GM19025 (cell line): ENCODE measurements around the gene TWNK.

Experiments
- ATAC-seq: cut with Tn5 transposase; IDR thresholded peaks from one replicate; pipeline ENCODE4 v1.9.1; 2021; ENCODE audit warnings: mild to moderate bottlenecking, low read depth, moderate library complexity; ENCODE audit not compliant: unreplicated experiment

Gene TWNK

DNA sequence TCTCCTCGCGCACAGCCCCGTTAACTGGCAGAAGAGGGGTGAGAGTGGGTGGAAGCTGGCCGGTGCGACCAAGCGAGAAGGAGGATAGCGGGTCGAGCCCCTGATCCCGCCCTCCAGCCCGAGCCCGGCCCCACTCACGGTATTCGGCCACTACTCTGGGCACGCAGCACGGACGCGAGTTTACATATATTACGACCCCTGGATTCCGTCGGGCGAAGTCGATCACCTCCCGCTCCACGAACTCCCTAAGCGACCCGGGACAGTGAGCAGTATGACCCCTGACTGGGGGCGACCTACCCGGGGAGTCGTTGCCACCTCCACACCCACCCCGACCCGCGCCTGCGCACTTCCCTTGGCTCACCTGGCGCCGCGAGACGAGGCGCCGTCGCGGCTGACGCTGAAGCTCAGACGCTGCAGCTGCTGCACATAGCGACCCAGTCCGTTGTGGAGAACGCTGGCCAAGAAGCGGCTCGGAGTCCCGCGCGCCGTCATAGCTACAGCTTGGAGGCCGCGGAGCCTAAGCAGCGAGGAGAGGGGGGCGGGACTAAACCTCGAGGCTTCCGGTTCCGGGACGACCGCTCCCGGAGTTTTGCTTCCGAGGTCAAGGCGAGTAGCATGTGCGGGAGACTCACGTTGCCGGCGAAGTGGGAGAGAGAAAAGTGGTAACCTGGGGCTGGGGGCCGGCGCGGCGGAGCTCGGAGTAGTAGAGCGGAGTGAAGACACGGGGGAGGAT is at the start of gene TWNK, which contains the start of gene MRPL43:
TWNK (plus strand) TSS at position 592 of the 733 bp plus-strand sequence. CDS start 668 bp downstream, outside the sequence.
MRPL43 (minus strand) TSS at position 546 of the 733 bp plus-strand sequence; CDS start at position 492, 54 bp downstream.
- peak; percentile 84 for ATAC-seq

DNA sequence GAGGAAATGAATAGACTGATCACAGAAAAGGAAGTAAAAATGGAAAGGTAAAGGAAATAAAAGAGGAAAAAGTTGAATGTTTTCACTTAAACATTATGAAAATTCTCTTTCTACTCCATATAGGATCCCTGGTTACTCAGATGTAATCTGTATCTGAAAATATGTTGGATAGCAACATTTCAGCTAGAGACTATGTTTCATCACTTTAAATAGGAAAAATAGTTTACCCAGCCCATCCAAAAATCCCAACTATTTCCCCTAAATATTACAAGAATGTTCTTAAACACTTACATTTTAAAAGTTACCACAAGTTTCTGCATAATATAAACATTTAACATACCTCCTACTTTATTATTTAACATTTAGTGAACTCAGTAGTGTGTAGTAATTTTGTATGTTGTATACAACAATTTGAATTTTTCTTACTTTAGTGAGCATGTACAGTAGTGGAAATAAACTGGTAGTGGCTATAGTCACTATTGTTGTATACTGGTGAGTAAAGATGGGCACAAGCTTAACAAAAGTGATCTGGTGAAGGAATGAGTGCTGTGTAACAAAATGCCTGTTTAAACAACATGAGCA is 47.5 kb upstream of the TWNK start:
- ATAC-seq = no peak

DNA sequence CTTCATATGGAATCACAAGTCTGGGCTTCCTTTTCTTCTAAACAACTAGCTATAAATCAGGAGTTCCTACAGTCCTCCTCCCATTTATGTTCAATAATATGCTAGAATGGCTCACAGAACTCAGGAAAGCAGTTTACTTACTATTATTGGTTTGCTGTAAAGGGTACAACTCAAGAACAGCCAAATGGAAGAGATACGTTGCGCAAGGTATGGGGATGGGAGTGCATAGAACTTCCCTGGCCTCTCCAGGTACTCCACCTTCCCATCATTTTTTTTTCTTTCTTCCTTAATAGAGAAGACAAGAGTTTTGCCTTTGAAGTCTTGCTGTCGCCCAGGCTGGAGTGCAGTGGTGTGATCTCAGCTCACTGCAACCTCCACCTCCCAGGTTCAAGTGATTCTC is 45.1 kb upstream of the TWNK start:
- ATAC-seq = no peak

DNA sequence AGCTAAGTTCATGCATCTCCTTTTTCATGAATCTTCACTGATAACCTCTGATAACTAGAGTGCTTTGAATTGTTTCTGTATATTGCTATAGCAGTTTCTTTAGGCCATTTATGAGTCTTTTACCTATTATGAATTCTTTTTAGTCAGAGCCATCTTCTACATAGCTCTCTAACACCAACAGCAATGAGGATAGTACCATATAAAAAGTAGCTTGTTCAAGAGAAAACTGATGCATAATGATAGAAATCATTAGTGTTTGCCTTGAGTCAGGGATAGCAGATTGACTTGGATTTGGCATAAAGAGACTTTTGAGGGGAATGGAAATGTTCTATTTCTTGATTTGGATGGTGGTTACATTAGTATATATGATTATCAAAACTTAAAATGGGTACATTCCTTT is 43.8 kb upstream of the TWNK start:
- no peak for ATAC-seq

DNA sequence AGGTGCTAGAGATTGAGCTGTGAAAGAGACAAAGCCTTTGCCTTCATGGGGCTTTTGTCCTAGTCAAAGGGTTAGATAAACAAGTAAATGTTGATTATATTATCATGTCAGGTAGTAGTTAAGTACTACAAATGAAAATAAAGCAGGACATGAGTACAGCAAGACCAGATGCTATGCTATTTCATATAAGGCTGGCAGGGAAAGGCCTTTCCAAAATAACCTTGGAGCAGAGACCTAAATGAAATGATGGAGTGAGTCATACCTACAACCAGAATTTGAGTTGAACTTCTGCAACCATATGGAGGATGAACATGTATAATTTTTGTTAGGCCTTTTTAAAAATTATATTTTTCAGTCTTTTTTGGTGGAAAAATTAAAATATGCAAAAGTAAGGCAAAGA is 41.6 kb upstream of the TWNK start:
- no peak for ATAC-seq

DNA sequence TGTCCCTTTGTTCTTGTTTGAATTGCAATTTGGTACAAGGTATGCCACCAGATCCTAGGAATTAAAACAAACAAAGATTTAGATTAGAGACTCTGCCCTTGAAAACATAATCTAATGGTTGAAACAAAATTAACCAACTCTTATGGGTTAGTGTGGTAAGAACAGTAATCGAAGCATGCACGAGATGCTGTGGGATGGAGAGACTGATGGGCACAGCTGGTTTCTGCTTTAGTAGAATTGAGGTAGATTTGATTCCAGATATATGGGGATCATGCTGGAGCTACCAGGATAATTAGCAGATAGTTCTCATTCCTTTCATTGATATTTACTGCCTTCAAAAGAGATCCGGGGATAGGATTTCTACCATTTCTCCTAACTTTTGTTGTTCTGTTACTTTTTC is 38.4 kb upstream of the TWNK start:
- ATAC-seq = no peak

DNA sequence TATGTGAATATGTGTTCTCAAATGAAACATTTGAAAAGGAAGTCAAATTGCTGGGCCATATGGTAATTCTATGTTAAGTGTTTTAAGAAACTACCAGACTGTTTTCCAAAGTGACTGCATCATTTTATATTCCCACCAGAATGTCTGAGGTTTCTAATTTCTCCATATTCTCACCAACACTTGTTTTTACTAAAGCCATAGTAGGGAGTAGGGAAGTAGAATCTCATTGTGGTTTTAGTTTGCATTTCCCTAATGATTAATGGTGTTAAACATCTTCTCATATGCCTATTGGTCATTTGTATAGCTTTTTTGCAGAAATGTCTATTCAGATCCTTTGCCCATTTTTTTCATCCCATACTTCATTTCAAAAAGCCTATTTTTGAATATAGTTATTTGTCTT is 27.1 kb upstream of the TWNK start:
- no peak for ATAC-seq

DNA sequence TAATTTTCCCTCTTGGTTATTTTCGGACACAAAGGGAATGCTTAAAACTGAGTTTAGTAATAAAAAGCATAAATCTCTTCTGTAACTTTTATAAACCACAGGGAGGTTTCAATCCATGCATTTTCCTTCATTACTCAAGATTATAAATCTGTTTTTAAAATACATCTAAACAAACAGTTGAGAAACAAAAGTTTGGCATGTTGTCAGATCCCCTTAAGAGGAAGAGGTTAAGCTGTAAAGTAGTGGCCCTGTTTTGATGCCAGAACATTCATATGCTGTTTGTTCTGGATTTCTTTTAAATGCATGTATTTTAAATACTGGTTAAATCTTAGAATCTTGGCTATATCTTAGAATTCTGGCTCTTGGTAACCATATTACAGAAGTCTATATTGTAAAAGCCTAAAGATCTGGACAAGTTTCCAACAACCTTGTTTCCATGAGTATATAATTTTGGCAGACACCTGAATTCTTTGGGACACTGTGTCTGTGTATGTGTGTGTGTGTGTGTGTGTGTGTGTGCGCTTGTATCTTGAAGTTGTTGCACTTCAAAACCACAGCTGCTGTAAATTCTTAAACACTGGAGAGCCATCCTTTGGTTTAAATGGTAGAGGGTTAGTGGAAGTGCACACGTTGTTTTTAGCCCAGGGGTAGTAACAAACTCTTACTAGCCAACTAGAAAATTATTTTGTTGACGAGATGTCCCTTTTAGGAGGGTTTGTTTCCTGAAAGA is 24.8 kb upstream of the TWNK start:
- no peak for ATAC-seq

DNA sequence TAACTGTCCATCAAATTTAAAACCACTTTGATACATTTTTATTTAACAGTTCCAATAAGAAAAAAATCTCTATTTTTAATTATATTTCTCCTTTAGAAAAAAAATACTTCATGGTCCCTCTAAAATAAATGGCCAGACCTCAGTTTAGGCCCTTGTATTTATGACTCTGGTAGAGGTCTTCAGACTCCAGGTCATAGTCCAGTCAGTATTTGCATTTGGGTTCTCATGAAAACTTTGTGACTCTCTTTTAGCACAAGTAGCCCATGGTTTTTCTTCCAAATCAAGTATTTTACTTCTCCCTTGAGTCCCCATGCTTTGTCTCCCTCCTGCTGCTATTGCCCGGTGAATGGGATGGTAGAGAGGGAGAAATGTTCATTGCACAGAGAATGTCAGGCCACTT is 23.5 kb upstream of the TWNK start:
- ATAC-seq = no peak

DNA sequence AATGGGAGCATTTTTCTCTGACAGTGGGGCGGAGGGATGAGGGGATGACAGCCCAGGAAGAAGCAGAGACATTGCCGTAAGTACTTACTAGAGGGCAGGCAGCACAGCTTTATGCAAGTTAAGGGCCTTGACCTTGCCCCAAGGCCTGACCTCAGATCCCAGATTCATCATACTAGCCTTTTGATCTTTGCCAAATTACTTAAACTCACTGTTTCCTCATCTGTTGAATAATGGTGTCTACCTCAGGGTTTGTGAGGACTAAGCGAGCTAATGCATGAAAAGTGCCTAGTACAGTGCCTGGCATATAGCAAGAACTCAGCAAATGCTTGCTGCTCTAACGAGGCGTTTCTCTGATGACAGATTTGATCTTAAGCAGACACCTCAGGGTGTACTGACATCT is 21.5 kb upstream of the TWNK start:
- no peak for ATAC-seq

DNA sequence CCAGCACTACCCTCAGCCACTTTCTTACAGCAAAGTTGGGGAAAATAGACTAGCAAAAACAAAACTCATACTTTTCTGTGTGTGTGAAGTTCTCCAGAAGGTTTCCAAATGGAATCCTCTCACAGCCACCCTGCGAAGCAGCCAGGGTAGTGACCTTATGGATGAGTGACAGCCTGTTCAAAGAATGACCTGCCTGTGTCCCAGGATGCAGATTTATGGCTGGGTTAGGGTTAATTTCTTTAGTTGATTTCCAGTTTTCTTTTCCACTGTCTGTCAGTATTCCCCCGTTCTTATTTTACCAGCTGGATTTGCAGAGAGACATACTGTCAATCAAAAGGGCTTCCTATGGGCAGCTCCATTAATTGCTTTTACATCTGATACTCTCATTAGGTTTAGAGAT is 20.5 kb upstream of the TWNK start:
- no peak for ATAC-seq

DNA sequence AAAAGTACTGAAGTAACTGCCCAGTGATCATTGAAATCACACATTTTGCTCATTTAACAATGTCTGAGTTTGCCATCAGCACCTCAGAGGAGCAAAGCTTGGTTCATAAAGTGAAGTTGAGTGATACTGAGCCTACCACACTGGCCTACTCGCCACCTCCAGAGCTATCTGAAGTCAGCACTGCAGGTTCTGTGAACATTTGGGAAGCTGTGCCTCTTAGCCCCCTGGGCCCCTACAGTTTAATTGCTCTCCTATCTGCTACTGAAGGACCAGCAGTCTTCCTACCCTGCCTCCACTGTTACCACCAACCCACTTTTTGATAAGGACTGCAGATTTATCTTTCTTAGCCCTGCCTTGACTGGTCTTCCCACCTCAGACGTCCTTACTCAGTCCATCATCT is 20.0 kb upstream of the TWNK start:
- no peak for ATAC-seq

DNA sequence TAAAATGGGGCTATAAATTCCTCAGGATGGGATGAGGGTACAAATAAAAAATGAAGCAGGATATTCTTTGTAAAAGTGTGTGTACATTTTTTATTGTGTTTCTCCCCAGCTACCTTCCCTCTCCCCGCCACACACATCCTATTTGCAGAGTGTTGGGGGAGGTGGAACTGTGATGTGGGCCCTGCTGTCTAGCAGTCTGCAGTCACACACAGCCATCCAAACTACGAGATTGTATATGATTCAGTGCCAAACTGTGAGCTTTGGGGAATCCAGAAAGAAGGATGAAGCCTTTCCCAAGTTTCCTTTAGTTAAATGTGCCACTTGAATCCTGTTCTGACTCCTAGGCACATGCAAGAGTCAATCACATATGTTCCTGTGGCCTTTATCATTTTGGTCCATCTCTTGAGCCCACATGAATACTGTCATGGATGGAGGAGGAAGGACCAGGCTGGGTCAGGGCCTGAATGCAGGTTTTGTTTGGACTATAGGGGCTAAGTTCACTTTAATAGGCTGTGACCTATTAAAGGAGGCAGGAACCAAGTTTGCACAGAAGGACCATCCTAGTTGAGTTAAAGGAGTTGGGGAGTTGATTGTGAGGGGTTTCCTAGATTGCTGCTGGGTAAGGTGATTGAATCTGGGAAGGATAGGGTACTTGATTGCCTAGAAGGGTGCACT is 19.1 kb upstream of the TWNK start:
- no peak for ATAC-seq

DNA sequence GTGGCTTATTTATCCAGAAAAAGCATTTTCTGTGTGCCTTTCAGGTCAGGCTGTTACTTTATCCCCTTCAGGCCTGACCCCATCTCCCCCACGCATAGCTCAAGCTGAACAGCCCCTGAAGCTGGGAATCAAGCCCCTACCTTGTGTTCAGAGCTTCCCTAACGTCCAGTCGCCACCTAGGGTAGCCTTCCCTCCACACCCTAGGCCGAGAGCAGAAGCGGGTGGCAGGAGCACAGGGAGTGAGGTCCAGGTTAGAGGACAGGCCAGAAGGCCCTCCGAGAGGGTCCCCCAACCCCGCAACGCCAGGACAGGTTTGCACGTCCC is 18.5 kb upstream of the TWNK start:
- no peak for ATAC-seq

DNA sequence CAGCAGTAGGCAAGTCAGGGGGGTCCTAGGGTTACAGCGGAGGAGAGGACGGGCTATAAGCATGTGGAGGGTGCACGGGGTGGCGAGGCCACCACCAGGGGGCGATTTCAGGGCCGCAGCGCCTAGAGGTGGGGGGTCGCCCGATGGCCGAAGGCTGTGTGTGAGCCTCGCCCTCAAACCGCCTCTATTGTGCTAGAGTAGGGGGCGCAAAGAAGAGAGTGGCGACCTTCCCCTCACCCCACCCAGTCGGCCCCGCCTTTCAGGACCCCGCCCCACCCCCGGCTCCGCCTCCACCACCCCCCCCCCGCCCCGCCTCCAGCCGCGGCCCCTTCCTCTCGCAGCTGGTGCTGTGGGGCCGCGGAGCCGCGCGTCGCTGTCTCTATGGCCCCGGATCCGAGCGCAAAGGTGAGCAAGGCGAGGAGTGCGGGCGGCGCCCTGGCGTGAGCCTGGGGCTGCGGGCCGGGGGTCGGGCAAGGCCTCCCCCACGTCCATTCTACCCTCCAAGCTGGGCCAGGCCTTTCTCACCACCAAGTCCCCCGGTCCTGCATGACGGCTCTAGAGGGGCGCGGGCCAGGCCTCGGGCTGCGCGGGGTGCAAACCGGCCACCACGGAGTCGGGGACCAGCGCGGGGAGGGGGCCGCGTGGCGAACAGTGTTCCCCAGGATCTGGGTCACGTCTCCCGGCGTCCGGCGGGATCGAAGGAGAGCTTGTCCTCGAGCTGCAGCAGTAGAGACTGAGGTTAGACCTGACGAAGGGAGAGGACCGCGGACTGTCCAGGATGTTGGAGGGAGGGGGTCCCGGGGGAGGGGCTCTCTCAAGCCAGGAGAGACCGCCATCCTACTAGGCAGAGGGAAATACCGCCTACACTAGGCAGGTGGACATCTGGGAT is 17.9 kb upstream of the TWNK start, which contains the start of gene SEMA4G:
SEMA4G (plus strand) TSS at position 318 of the 889 bp plus-strand sequence. CDS start 3,409 bp downstream, outside the sequence.
- no peak for ATAC-seq

DNA sequence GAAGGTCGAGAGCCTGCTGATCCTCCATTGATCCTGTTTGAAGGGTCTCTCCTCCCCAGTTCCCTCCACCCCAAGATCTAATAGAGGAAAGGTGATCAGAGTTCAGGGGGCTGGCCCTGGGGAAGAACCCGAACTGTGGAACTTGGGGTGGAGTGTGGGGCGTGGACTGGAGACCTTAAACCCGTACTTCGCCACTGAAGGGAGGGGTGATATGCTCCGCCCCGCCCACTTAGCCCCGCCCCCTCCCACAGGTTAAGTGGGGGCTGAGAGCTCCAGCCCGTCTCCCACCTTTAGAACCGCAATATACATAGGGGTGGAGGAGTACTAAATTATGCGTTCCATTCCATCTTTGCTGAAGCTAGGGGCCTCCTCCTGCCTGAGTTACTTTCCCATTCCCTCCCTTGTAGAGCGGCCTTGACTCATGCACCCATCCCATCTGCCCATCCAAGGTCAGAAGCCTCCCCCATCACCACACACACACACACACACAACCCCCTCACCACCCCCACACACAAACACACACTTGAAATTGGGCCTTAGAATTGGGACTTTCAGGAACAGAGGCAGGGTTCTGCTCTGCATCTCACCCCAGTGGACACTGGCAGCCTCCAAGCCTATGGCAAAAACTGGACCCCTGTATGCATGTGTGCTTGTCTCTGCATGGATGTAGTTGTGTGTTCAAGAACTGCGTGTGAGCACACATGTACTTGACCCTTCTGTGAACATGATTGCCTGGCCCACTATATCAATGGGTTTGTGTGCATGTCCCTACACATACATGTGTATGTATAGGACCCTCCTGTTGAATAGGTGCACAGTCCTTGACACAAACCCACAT is 17.0 kb upstream of the TWNK start:
- ATAC-seq = no peak

DNA sequence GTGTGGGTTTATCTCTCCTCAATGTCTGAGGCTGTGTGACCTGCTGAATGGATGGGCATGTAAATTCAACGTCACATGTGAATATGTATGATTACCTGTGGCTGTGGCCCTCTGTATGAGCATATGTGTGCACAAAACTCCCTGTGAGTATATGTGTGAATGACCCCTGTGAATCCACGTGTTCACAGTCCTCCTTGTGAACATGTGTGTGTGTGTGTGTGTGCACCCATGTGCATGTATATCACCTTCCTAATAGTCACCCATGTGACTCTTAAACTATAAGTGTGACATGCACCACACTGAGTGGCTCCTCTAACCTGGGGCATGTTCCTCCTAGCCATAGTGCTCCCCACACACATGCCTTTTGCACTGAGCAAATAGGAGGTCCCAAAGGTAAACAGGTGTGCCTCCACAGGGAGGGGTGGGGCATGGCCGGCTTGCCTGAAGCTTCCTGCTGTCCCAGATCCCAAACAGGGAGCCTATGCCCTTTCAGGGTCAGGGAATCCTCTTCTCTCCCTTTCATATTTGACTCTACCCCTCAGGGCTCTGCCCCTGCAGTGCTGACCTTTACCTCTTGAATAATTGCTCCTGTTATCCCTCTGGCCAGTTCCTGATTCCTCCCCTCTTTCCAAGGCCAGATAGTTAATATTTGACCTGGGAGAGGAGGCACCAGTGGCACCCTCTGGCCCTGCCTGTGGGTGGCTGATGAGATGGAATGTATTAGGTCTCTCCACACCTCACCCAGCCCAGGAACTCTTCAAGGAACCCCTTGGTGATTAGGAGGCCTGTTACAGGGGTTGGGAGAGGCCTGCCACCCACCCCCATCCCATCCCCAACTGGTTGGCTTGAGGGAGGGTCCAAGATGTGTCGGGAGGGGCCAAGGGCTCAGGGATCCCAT is 16.2 kb upstream of the TWNK start:
- no peak for ATAC-seq
